ENCODE results near the gene CLNK.

GRCh38 chr4:10666616-10667015, 18.0 kb downstream of the CLNK start:
- no peak for TF ChIP-seq POLR2A (IDR thresholded peaks at IDR 0.05)
- no peak for TF ChIP-seq CTCF (IDR thresholded peaks at IDR 0.05)
